HG03097 (cell line): ENCODE measurements around the gene DYRK2.
"Not testable (repeated sequence)": the region's sequence is repeated elsewhere in the genome, so short reads cannot be mapped to it uniquely, and the experiment has no call there.

Source experiments
- ATAC-seq: cut with Tn5 transposase; IDR thresholded peaks from one replicate; pipeline ENCODE4 v1.9.1; 2021; ENCODE audit not compliant: unreplicated experiment, low FRiP score

DYRK2 gene

DNA sequence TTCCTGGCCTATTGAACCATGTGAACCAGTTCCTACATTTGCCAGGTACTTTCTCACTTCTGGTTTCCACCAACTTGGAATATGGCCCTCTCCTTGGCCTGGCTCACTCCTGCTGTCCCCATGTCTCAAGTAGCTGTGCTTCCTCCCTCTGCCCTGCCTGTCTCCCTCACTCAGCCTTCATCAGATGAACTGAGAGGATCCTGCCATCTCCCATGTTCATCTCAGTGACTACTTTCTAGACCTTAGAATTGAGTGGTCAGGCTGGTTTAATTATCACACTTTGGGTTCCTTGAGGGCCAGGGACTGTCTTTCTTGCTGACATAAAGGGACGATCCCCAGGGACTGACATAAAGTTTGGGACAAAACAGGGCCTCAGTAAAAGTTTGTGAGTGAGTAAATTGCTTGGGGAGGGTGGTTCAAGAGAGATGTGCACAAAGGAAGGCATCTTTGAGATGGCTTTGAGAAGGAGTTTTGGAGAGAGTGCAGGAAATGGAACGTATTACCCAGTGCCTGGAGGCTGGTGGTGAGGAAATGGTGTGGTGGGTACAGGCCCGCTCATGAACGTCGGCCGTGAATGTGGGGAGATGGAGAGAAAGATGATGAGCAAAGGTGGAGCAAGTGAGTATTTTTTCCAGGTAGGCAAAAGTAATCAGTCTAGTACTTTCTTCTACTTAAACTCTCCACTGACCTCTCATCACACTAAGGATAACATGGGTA, 20.8 kb downstream of the DYRK2 start:
- ATAC-seq, result no peak

DNA sequence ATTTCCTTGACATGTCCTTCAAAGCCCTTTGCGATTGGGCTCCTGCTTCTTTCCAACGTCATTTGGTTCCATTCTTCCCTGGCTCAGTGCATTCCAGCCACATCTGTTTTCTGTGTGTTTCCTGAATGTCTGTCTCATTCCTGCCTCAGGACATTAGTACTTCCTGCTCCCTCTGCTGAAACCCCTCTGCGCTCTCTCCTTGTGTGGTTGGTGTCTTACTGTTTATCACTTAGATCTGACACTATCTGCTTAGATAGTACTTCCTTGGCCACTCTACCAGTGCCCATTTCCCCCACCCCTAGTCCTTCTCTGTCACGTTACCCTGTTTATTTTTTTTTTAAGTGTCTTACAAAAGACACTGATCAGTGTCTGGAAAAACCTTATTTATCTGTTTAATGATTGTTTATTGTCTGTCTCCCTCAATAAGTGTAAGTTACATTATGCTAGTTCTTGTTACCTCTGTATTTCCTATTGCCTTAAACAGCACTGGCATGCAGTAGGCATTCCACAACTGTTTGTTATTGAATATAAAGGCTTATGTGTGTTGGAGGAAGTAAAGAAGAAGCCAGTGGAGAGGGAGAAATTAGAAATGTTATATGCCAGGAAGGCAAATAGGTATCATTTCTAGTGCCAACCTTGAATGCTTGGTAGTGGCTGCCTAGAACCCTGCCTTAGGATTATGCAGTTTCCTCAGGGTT, 21.5 kb downstream of the DYRK2 start:
- ATAC-seq, result no peak

DNA sequence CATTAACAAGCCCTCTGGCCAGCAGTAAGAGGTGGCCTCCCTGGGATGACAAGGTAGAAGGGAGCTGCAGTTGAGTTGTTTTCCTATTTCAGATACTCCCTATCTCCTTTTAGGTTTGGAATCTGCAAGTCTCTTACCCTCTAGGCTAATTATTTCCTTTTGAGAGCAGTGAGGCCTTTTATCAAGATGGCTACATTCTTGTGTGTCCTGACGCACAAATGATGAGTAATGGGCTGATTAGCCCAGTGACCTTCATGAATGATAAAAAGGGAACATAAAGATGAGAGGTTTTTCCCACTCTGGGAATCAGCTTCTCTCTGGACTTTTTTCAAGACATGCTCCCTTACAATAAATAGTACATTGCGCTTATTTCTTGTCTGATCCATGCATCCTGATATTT, 22.9 kb downstream of the DYRK2 start:
- no peak for ATAC-seq

DNA sequence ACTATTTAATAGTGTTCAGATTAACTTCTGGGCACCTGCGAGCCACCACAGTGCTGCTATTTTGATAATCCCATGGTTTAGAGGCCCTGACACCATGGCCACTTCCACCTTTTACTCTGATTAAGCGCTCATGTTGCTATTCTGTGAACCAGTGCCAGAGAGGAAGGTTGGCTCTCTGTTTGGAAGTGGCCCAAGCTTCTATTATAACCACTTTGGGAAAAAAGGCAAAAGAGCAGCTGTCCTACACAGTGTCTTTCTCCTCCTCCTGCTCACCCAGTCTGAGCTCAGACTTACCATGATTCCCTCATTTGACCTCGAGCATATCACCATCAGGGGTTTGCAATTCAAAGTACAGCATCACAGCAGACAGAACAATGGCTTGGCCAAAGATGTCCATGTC, 23.3 kb downstream of the DYRK2 start:
- ATAC-seq, result no peak

DNA sequence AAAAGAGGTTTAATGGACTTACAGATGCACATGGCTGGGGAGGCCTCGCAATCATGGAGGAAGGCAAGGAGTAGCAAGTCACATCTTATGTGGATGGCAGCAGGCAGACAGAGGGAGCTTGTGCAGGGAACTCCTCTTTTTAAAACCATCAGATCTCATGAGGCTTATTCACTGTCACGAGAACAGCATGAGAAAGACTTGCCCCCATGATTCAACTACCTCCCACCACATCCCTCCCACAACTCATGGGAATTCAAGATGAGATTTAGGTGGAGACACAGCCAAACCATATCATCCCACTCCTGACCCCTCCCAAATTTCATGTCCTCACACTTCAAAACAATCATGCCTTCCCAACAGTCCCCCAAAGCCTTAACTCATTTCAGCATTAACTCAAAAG, 24.0 kb downstream of the DYRK2 start:
- not testable (repeated sequence) for ATAC-seq

DNA sequence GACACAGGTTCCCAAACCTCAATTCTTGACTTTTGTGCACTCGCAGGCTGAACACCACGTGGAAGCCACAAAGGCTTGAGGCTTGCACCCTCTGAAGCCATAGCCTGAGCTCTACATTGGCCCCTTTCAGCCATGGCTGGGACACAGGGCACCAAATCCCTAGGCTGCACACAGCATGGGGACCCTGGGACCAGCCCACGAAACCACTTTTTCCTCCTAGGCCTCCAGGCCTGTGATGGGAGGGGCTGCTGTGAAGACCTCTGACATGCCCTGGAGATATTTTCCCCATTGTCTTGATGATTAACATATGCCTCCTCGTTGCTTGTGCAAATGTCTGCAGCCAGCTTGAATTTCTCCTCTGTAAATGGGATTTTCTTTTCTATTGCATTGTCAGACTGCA, 25.0 kb downstream of the DYRK2 start:
- ATAC-seq, result not testable (repeated sequence)

DNA sequence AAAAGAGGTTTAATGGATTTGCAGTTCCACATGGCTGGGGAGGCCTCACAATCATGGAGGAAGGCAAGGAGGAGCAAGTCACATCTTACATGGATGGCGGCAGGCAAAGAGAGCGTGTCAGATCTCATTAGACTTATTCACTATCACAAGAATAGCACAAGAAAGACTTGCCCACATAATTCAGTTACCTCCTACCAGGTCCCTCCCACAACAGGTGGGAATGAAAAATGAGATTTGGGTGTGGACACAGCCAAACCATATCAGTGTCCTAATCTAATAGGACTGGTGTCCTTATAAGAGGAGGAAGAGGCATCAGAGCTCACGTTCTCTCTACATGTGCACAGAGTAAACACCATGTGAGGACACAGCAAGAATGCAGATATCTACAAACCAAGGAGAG, 25.9 kb downstream of the DYRK2 start:
- ATAC-seq, result no peak

DNA sequence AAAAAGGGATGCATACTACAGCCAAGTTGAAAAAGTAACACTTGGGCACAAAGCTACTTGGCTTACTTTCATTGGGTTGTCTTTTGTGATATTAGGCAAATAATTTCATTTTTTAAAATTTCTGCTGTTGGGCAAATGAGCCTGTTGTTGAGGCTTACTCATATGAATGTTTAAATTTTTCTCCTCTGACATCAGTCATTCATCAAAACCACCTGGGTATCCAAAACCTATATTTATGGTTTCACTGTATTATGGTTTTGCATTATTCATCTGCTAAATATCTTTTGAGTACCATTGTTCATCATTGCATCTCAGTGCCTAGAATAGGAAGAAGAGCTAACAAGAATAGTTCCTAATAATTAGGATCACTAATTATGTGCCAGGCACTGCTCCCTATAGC, 28.1 kb downstream of the DYRK2 start:
- ATAC-seq, result no peak

DNA sequence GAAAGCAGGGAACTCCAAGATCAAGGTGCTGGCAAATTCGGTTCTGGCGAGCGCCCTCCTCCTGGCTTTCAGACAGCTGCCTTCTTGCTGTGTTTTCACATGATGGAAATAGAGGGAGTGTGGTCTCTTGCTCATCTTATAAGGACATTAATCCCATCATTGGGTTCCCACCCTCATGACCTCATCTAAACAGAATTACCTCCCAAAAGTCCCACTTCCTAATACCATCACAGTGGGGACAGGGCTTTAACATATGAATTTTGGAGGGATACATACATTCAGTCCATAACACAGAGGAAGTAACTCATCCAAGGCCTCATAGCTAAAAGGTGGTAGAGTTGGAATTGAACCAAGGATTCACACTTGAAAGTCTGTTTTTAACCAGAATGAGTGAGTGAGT, 28.6 kb downstream of the DYRK2 start:
- no peak for ATAC-seq

DNA sequence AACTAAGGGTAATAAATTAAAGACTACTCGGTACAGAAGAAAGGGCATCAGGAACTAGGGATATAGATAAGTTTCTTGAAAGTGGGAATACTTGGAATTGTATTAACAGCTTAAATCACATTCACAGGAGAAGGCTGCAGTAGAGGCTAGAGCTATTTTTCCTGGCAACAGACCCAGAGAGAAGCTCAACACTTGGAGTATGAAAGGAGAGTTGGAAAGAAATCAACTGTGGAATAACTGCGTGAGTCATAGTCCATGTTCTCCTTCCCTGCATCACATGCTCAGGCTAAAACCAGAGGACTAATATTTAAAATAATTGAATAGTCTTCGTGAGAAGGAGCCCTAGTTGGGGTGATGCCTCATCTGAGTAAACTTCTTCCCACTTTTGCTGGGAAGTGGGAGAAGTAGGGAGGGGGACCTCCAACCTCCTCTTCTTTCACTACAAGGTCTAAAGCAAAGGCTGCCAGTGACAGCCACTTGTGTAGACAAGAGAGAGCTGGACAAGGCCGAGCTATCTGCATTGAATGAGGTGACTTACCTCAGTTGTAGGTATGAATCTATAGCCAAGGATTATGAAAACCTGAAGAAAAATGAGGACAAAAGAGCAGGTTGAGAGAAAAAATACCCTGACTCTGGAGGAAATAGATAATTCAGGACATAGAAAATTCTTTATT, 32.7 kb downstream of the DYRK2 start:
- ATAC-seq, result no peak

DNA sequence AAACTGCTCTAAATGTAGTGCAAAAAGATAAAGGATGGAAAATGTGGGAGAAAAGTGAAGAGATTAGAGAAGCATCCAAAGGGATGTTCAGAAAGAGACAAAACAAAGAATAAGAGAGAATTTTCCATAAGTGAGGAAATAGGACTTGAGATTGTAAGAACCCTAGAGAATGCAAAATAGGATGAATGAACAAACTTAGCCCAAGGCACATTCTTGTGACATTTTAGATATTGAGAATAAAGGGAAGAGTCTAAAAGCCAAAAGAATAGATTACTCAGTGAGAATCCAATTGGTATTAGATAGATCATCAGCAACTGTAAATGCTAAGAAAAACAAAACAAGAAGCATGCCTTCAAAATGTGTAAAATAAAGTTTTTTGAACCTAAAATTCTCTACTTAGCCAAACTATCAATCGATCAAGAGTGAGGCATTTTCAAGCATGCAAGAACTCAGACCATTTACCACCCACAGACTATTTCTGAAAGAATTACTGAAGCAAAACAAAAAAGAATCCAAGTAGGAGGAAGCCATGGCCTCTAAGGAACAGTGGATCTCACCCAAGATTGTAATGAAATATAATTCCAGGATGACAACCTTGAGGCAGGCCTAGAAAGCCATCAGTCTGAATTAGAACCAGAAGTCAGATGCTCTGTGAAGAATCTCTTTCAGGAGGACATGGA, 33.5 kb downstream of the DYRK2 start:
- no peak for ATAC-seq

DNA sequence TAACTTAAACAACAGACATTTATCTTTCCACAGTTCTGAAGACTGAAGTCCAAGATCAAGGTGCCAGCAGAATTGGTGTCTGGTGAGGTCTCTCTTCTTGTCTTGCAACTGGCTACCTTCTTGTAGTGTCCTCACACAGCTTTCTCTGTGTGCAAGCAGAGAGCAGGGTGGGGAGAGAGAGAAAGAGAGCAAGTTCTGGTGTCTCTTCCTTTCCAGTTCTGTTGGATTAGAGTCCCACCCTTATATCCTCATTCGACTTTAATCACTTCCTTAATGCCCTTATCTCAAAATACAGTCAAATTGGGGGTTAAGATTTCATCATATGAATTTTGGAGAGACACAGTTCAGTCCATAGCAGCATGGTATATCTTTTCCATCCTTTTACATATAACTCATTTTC, 40.8 kb downstream of the DYRK2 start:
- no peak for ATAC-seq

DNA sequence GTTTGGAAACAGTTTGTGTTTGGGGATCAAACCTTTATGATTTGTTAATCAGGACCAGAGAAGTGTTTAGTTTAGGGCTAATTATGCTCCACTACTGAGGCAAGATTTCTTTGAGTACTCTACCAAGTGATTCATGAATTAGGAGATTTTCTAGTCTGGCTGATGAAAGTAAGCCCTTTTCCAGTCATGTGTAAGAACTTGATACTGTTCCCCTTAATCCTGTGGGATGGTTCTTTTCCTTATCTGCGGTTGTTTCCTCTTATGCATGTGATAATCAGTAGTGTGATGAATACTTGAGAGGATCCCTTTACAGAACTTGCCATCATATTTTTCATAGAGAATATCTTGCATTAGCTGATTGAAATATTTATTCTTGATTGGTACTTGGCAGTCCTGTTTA, 42.1 kb downstream of the DYRK2 start:
- ATAC-seq, result no peak

DNA sequence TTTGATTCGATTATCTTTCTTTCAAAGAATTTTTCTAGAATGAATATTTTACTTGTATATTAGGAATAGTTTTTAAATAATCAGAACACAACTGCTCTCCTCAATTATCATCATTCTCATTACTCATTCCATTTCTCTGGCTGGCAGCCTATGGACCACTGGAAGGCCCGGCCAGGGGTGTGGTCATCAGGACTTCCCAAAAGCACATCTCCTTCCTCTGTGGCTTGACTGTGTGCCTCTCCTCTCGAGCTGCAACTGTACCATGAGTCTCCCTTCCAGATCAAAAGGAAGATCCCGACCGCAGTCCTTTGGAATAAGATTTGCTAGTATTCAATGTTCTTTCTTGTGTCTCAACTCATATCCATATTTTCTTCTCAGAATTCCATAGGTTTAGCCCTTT, 42.7 kb downstream of the DYRK2 start:
- no peak for ATAC-seq

DNA sequence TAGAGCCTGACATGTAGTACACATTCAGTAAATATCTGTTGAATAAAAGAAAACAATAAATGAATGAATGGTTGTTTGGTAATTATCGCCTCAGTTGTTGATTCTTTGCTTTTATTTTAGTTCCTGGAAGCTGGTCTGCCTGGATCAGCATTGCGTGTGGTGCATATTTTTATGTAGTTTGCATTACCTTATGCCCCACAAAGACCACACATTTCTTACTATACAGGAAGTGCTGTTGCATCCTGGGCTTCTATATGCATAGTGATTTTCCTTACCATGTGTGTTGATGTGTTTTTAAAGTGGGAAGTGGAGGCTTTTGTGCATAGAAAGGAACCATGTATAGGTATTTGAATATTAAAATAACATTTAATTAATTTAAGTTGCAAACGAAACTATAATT, 43.6 kb downstream of the DYRK2 start:
- ATAC-seq, result no peak

DNA sequence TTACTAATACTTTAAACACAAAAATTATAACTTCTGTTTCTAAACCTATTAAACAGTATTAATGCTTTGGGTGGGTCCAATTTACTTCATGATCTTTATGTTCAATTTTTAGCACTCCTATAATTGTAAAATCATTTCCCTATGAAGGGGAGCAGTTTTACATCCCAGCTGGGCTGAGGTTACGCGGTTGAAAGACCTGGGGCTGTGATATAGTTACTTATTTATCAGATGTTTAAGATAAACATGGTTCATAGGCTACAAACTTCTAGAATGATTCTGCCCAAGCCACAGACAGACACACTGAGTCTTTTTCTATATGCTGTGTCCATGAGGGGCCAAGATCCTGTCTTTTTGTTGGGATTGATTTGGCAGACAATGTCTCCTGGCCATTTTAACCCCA, 44.4 kb downstream of the DYRK2 start:
- no peak for ATAC-seq

DNA sequence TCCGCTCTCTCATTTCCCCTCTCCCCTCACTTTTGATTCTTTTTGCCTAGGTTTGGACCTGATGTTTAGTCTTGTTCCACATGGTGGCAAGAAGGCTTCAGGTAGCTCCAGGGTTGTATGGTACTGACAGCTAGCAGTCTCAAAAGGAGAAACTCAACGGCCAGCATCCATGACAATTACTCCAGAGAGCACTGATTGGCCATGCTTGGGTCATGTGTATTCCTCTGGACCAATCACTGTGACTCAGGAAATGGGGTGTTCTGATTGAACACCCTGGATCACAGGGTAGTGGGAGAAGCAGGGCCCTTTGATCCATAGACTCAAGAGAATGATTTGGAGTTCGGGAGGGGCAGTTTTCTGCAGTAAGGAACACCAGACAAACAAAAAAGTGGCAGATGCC, 45.3 kb downstream of the DYRK2 start:
- no peak for ATAC-seq

DNA sequence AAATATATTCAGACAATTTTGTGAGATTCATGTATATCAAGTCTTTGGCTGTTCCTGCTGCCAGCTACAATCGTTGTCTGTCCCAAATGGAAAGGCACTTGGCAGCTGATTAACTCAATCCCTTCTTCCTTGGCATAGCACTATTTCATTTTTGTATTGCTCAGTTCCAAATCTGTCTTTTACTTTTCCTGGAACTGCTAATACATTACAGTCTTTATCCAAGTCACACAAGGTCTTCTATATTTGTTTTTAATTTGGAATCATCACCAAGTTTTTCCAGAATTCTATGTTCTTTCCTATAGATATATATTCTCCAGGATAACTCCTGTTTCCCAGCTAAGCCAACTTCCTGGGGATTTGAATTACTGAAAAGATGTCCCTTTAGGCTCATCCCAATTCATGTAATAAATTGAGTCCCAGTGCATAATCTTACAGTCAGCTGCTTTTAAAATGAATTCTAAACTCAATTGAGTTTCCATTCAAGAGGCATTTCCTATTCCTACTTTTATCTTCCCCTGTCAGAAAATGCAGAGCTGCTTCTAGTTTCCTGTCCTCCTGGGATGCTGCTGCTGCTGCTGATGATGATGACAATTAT, 45.9 kb downstream of the DYRK2 start:
- ATAC-seq, result no peak

DNA sequence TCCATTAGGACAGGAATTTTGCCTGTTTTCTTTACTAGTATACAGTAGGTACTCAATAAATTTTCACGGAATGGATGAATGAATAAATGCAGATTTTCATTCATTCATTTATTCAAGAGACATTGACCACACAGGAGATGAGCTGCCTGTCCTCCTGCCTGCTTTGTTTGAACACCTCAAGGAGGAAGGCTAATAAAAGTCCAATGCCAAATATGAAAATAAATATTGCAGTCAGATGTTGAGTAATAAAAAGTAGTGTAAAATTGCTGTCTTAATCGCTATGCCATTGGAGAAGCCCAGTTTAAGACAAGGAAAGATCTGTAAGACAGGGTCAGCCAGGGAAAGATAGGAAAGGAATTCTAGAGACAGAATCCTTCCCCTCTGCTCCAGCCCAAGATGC, 47.4 kb downstream of the DYRK2 start:
- ATAC-seq, result no peak

DNA sequence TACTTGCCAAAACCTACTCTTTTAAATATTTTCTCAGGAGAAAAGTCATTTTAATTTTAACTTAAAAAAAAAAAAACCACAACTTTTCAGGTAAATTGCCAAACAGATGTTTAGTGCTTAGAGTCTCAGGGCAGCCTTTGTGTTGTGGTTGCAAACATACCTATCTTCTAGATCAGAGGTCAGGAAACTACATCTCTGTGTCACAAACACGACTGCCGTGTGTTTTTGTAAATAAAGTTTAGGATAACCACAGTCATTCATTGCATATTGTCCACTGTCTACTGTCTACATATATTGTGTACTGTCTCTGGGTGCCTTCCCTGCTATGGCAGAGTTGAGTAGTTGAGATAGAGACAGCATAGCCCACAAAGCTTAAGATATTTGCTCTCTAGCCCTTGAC, 48.9 kb downstream of the DYRK2 start:
- no peak for ATAC-seq

DNA sequence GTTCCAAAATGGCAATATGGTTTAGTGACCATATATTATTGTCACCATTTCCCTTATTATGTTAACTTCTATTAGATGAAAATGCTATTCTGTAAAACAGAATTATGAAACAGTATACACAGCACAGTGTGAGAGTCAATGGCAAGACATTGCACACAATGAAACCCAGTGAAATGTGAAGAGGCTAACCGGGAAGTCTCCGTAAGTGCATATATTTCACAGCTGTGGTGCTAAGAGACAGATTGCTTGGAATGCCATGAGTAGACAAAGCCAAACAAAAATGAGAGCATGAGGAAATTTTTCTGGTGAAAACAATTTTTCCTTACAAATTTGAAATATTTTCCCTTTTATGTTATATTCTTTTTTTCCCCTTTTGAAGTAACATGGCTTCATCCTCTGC, 49.4 kb downstream of the DYRK2 start:
- ATAC-seq, result no peak
